ENCODE results near the gene FIZ1. TPM values are rescaled to one million over a fixed set of nuclear protein-coding genes. Genes with fewer than 3 reads are reported as not detected.
A peak's percentile ranks its signal among the peaks of the same experiment; 100 is the strongest.

FIZ1 gene
- total and polyA plus RNA-seq, 5 experiments from 2014 or later, result 2.8 to 22.0 (median 5.4) TPM

DNA sequence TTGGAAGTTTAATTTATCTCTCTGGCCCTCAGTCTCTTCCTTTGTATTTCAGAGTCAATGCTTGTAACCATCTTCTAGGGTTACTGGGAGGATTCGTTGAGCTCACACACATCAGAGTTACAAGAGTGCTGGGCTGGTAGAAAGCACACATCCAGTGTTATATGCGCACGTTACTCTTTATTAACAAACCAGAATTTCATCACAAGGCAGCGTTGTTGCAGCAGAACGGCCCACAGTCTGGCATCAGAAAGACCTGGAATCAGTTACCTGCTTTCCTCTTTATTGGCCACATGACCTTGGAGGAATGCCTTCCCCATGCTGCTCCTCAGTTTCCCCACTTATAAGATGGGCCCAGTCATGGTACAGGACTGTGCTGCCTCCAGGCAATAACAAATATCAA, 10.0 kb upstream of the FIZ1 start:
- Mint-ChIP-seq H3K27me3 (no peaks in the 10 kb centered on the region), H3K4me1 (peaks cover 38 to 72% (median 67%) of the 10 kb centered on the region in 4 donors), H3K27ac (peak overlapping the region in 3 of 10 donors; percentile 15 to 78 (median 29)), H3K9me3 (no peaks in the 10 kb centered on the region), H3K36me3 (peaks cover 0 to 38% (median 4%) of the 10 kb centered on the region in 3 donors), H3K4me3 (no peak overlapping the region)
- no peak for ATAC-seq
- no peak for DNase-seq
- POLR2A ChIA-PET, result no interaction called here

DNA sequence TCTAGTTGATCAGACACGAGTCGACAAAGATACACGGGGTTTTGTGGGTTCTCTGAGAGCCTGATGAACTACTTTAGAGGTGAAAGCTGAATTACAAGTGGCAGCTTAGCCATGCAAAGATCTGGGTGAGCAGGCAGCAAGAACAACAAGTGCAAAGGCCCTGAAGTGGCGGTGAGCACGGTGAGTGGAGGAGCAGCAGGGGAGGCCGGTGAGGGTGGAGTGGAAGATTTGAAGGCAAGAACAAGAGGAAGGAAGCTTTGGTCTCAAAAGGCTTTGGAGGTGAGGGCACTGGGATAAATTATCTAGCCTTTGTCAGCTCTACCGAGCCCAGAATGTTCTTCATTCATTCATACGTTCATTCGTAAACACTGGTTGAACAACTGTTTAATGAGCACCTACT, 7.5 kb upstream of the FIZ1 start:
- peak overlapping the region; percentile 17 to 98 (median 94) for H3K27ac Mint-ChIP-seq
- ATAC-seq, result no peak
- POLR2A ChIA-PET, result interaction anchor here (0.7 to 4.2 kb wide), 11 partner anchors 10 to 348 kb away, joined by 3 to 55 read pairs (median 7); partner anchors contain the start of genes PPP6R1, ZNF579, ZNF581 and ZNF784
- H3K4me3 Mint-ChIP-seq, result peak overlapping the region in 9 of 10 donors; percentile 89 to 99 (median 94)
- H3K9me3 Mint-ChIP-seq, result no peaks in the 10 kb centered on the region
- peaks cover 38 to 68% (median 63%) of the 10 kb centered on the region in 4 donors for H3K4me1 Mint-ChIP-seq
- DNase-seq, result no peak
- no peaks in the 10 kb centered on the region for H3K27me3 Mint-ChIP-seq
- H3K36me3 Mint-ChIP-seq, result peaks cover 0 to 25% (median 4%) of the 10 kb centered on the region in 3 donors

DNA sequence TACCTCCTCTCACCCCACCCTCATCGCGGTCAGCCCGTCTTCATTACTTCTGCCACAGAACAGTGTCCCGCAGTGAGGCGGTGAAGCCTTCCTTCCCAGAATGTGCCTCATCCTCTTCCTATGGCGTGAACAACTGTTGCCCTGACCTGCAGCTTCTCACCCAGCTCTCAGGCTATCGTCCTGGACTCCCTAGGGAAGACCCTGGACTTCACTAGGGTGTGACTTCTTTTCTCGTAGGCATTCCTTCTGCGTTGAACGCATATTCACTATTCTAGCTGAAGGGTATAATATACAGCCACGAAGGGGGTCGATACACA, 7.1 kb upstream of the FIZ1 start:
- H3K36me3 Mint-ChIP-seq, result peaks cover 0 to 25% (median 4%) of the 10 kb centered on the region in 3 donors
- no peaks in the 10 kb centered on the region for H3K9me3 Mint-ChIP-seq
- no peaks in the 10 kb centered on the region for H3K27me3 Mint-ChIP-seq
- H3K27ac Mint-ChIP-seq, result peak overlapping the region; percentile 80 to 98 (median 95)
- POLR2A ChIA-PET, result interaction anchor here (0.7 to 4.2 kb wide), 16 partner anchors 11 to 520 kb away, joined by 3 to 55 read pairs (median 6); partner anchors contain the start of genes PPP6R1, U2AF2, ZNF579 and ZNF581
- peak overlapping the region; percentile 88 to 99 (median 94) for H3K4me3 Mint-ChIP-seq
- no peak for ATAC-seq
- no peak for DNase-seq
- H3K4me1 Mint-ChIP-seq, result peaks cover 38 to 69% (median 64%) of the 10 kb centered on the region in 4 donors

DNA sequence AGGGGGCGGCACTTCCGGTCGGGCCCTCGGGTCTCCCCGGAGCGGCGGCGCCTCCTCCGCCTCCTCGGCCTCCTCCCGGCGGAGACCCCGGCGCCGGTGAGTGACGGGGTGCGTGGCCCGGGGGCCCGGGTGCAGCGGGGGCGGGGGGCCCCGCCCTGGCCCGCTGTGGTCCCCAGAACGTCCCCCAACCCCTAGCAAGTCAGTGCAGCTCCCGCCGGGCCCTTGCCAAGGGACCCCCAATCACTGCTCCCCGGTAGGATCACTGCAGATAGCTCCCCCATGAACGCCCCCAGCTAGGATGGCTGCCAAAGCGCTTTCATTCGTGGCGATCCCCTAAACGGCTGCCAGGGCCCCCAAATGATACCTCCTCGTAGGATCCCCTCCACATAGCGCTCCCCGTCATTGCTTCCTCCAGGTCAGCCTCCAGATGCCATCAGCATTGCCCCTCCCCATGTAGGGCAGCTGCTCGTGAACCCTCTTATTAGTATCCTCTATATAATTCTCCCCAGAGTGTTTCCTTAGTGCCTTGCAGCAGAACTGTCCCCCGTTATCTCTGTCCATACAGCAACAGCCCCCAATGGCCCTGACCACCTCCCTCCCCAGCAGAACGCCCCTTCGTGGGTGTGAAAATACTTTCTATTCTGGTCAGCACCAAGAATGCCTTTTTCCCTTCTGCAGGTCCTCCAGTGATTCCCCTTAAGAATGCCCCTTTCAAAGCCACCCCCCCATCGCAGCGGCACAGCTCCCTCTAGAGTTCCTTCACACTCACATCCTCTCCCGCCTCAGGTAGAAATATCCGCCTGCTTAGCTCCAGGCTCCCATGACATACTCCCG, 6.5 kb upstream of the FIZ1 start, which contains the start of gene ZNF865:
Gene ZNF865, plus strand, starts transcription at position 11 of the 834 bp plus-strand sequence. CDS start 7,972 bp downstream, outside the sequence.
- Mint-ChIP-seq H3K4me1 (peaks cover 41 to 69% (median 64%) of the 10 kb centered on the region in 4 donors), H3K9me3 (no peaks in the 10 kb centered on the region), H3K27me3 (no peaks in the 10 kb centered on the region), H3K4me3 (peak within 1 kb of the TSS; percentile 88 to 99 (median 94)), H3K36me3 (peaks cover 0 to 25% (median 4%) of the 10 kb centered on the region in 3 donors), H3K27ac (peak within 1 kb of the TSS; percentile 82 to 98 (median 96))
- DNase-seq (peak; percentile 54 to 82 (median 68)), ATAC-seq (peak; percentile 42 to 52)
- POLR2A ChIA-PET, result interaction anchor here (0.7 to 4.2 kb wide), 18 partner anchors 11 to 519 kb away, joined by 3 to 55 read pairs (median 6); partner anchors contain the start of genes PPP6R1, U2AF2, ZNF579 and ZNF581

DNA sequence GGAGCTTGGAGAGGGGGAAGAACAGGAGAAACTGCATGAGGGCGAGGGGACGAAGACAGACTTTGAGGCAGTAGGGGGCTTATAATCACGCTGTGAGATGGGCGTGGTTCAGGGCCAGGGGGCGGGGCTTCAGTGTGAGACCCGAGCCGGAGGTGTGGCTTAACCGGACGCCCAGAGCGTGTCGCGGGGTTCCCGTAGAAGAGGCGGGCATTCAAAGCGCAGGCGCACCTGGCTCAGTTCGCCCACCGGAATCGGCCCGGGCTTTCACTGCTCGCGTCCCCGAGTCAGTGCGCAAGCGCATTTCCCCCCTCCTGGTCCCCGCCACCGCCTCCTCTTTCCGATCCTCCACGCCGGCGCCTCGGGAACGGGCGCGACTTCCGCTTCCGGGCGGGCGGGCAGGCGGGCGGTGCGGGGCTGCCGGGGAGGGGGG, 5.9 kb upstream of the FIZ1 start:
- peaks cover 0 to 24% (median 4%) of the 10 kb centered on the region in 3 donors for H3K36me3 Mint-ChIP-seq
- ATAC-seq, result peak; percentile 77 to 79
- peak overlapping the region; percentile 78 to 98 (median 94) for H3K27ac Mint-ChIP-seq
- H3K4me1 Mint-ChIP-seq, result peaks cover 37 to 64% (median 61%) of the 10 kb centered on the region in 4 donors
- POLR2A ChIA-PET, result interaction anchor here (0.7 to 4.2 kb wide), 14 partner anchors 12 to 346 kb away, joined by 3 to 55 read pairs (median 7); partner anchors contain the start of genes PPP6R1, U2AF2, ZNF581 and ZNF628
- H3K9me3 Mint-ChIP-seq, result no peaks in the 10 kb centered on the region
- no peaks in the 10 kb centered on the region for H3K27me3 Mint-ChIP-seq
- H3K4me3 Mint-ChIP-seq, result peak overlapping the region; percentile 78 to 93 (median 89)
- DNase-seq, result peak; percentile 95 to 99 (median 97)

DNA sequence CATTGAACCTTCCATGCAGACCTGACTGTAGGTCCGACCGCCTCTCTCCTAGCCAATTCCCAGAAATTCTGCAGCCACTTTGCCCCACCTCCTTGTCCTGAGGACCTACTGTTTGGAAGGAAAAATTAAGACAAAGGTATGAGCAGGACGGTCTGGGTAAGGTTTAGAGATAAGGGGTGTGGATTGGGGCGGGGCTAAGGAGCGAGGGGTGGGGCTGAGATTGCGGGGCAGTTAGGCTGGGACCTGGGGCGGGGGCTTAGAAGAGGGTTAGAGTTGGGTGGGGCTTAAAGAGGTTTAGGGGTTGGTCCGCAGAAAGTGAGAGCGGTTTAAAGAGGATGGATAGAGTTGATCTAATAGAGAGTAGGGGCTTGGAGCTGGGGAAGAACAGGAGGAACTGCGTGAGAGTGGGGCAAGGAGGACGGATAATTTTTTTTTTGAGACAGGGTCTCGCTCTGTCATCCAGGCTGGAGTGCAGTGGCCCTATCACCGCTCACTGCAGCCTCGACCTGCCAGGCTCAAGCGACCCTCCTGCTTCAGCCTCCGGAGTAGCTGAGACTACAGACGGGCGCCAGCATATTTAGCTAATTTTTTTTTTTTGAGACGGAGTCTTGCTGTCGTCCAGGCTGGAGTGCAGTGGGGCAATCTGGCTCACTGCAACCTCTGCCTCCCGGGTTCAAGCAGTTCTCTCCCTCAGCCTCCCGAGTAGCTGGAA, 4.4 kb upstream of the FIZ1 start:
- no peak for ATAC-seq
- POLR2A ChIA-PET, result interaction anchor here (0.8 to 6.3 kb wide), 9 partner anchors 21 to 345 kb away, joined by 3 to 55 read pairs (median 8); partner anchors contain the start of genes PPP6R1, U2AF2, UBE2S and ZNF581
- peak overlapping the region in 6 of 10 donors; percentile 3 to 98 (median 64) for H3K27ac Mint-ChIP-seq

DNA sequence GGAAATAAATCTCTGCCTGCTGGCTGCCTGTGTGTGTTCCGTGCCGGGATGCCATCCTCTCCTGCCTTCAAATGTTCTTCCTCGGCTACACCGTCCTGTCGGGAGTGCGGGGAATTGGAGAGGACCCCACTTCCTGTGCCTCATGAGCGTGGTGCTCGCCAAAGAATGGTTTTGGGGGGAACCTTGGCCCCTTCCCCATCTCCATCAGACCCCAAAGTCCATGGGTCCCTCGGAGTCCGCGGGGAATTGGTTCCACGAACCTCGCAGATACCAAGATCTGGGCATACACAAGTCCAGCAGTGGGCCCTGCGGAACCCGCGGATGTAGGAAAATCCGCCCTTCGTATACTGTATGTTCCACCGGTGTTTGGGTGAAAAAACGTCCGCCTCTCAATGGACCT, 3.8 kb upstream of the FIZ1 start:
- POLR2A ChIA-PET, result interaction anchor here (0.8 to 6.3 kb wide), 4 partner anchors 22 to 195 kb away, joined by 3 to 55 read pairs (median 18); partner anchors contain the start of genes UBE2S, ZNF581 and ZNF784
- ATAC-seq (no peak), DNase-seq (no peak)
- H3K27me3 Mint-ChIP-seq, result no peaks in the 10 kb centered on the region
- peak overlapping the region in 8 of 10 donors; percentile 11 to 89 (median 57) for H3K4me3 Mint-ChIP-seq
- no peaks in the 10 kb centered on the region for H3K9me3 Mint-ChIP-seq
- H3K27ac Mint-ChIP-seq, result peak overlapping the region in 6 of 10 donors; percentile 20 to 87 (median 64)
- H3K36me3 Mint-ChIP-seq, result peaks cover 0 to 13% (median 0%) of the 10 kb centered on the region in 3 donors
- peaks cover 34 to 63% (median 50%) of the 10 kb centered on the region in 4 donors for H3K4me1 Mint-ChIP-seq

More for the DNA sequence above, 4.4 kb upstream of the FIZ1 start:
- Mint-ChIP-seq H3K27me3 (no peaks in the 10 kb centered on the region), H3K4me3 (peak overlapping the region; percentile 11 to 91 (median 60)), H3K9me3 (no peaks in the 10 kb centered on the region), H3K36me3 (peaks cover 0 to 13% (median 0%) of the 10 kb centered on the region in 3 donors), H3K4me1 (peaks cover 35 to 58% (median 52%) of the 10 kb centered on the region in 4 donors)
- DNase-seq, result no peak

DNA sequence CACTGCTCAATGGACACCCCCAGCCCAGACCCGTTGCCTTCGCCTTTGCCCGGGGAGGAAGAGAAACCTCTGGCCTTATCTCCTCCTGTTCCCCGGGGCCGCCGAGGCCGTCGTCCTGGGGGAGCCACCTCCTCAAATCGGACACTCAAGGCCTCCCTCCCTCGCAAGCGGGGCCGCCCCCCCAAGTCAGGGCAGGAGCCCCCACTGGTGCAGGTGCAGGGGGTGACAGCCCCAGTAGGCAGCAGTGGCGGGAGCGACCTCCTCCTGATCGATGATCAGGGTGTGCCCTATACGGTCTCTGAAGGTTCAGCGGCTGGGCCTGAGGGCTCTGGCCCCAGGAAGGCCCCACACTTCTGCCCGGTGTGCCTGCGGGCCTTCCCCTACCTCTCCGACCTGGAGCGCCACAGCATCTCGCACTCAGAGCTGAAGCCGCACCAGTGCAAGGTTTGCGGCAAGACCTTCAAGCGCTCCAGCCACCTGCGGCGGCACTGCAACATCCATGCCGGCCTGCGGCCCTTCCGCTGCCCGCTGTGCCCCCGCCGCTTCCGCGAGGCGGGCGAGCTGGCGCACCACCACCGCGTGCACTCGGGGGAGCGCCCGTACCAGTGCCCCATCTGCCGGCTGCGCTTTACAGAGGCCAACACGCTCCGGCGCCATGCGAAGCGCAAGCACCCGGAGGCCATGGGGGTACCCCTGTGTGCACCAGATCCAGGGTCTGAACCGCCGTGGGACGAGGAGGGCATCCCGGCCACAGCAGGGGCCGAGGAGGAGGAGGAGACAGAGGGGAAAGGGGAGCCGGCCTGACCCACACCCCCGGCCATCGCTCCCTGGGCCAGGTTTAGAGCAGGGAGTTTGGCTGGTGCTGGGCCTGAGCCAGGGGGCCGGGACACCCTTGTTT, 3.0 kb upstream of the FIZ1 start:
- no peak for DNase-seq
- Mint-ChIP-seq H3K4me3 (peak overlapping the region in 4 of 10 donors; percentile 49 to 89 (median 88)), H3K27ac (peak overlapping the region in 3 of 10 donors; percentile 2 to 88 (median 73)), H3K4me1 (peaks cover 31 to 59% (median 44%) of the 10 kb centered on the region in 4 donors), H3K27me3 (no peaks in the 10 kb centered on the region), H3K36me3 (peaks cover 0 to 12% (median 0%) of the 10 kb centered on the region in 3 donors), H3K9me3 (no peaks in the 10 kb centered on the region)
- POLR2A ChIA-PET, result interaction anchor here (1.5 to 6.3 kb wide), 4 partner anchors 23 to 52 kb away, joined by 5 to 55 read pairs (median 29); partner anchors contain the start of genes U2AF2, ZNF581 and ZNF784
- no peak for ATAC-seq

DNA sequence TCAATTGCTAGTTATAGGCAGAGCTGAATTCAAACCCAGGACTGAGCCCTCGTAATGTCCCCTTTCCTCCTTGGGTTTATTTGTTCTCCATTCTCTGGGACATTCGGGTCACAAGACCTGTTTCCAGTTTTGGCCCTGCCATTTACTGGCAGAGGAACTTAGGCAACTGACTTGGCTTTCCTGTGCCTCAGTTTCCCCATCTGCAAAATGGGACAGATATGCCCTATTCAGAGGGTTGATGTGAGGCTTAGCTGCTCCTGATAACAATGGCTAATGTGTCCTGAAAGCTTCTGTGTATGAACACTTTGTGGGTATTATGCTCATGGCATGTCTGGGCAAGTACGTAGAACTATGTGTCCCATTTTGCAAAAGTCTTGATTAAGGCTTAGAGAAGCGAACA, 1.8 kb upstream of the FIZ1 start:
- POLR2A ChIA-PET, result interaction anchor here (0.5 to 6.3 kb wide), 10 partner anchors 14 to 72 kb away, joined by 3 to 60 read pairs (median 17); partner anchors contain the start of genes U2AF2, ZNF581 and ZNF784
- H3K4me1 Mint-ChIP-seq, result peaks cover 19 to 46% (median 33%) of the 10 kb centered on the region in 4 donors
- H3K4me3 Mint-ChIP-seq, result peak overlapping the region; percentile 70 to 89 (median 84)
- H3K9me3 Mint-ChIP-seq, result no peaks in the 10 kb centered on the region
- H3K27ac Mint-ChIP-seq, result peak overlapping the region; percentile 70 to 93 (median 86)
- DNase-seq (no peak), ATAC-seq (no peak)
- no peaks in the 10 kb centered on the region for H3K27me3 Mint-ChIP-seq
- H3K36me3 Mint-ChIP-seq, result peaks cover 0 to 12% (median 3%) of the 10 kb centered on the region in 3 donors

DNA sequence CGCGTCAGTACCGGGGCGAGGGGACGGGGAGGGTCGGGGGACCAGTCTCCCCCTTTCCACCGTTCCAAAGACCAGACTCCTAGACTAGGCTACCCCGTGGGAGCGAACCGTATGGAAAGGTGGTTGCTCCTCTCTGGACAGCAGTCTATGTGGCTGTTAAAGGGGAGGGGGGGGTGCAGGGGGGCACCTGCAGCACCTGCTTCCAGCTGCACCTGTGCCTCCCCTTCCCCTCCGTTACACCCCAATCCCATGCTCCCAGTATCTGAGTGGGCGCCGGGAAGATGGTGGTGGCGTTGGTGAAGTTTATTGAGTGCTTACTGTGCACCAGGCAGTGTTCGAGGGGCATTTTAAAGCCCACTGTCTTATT, 1.3 kb upstream of the FIZ1 start:
- H3K27ac Mint-ChIP-seq, result peak overlapping the region; percentile 70 to 93 (median 86)
- POLR2A ChIA-PET, result interaction anchor here (0.7 to 6.3 kb wide), 10 partner anchors 14 to 261 kb away, joined by 3 to 60 read pairs (median 21); partner anchors contain the start of genes KMT5C, U2AF2, ZNF581 and ZNF628
- H3K9me3 Mint-ChIP-seq, result no peaks in the 10 kb centered on the region
- no peak for ATAC-seq
- H3K4me1 Mint-ChIP-seq, result peaks cover 16 to 42% (median 31%) of the 10 kb centered on the region in 4 donors
- H3K36me3 Mint-ChIP-seq, result peaks cover 0 to 17% (median 8%) of the 10 kb centered on the region in 3 donors
- H3K27me3 Mint-ChIP-seq, result no peaks in the 10 kb centered on the region
- DNase-seq, result no peak
- H3K4me3 Mint-ChIP-seq, result peak overlapping the region; percentile 70 to 89 (median 84)

All from naive thymus-derived CD8-positive, alpha-beta T cell (primary cell).